ENCODE results near the gene MYO18A. TPM values are rescaled to one million over a fixed set of nuclear protein-coding genes. Genes with fewer than 3 reads are reported as not detected.

MYO18A gene
- total RNA-seq, 1 experiment from 2014 or later, result 37.2 TPM

DNA sequence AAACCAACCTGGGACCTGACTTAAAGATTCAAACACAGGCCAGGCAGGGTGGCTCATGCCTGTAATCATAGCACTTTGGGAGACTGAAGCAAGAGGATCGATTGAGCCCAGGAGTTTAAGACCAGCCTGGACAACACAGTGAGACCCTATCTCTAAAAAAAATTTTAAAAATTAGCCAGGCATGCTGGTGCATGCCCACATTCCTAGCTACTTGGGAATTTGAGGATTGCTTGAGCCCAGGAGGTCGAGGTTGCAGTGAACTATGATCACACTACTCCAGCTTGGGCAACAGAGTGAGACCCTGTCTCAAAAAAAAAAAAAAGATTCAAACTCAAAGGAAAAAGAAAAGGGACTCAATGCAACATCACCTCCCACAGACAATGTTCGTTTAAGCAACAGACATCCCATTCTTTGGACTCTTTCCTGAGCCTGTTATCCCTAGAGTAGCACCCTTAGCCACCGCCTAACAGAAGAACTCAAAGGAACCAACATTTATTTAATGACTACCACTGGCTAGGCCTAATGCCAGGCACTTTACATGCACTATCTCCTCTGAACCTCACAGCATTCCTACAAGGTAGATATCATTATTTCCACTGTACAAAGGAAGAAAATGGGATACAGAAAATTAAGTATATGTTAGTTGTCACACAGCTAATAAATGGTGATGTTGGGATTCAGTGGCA, 12.7 kb downstream of the MYO18A start:
- ATAC-seq (no peak), DNase-seq (ENCODE audit: low read depth, low spot score) (no peak)
- ChIA-PET POLR2A (interaction anchor here (2.0 kb wide), 1 partner anchor 9 kb away, joined by 6 read pairs; no protein-coding TSS in a partner anchor), CTCF (no interaction called here), RAD21 (ENCODE audit: low non-redundant PET in 1 of 2, low total read pairs in 2 of 2, uncharacterized antibody in 2 of 2, unreplicated experiment in 2 of 2) (interaction anchor here in 1 of 2 experiments (0.9 kb wide), 1 partner anchor 18 kb away, joined by 4 read pairs; no protein-coding TSS in a partner anchor)
- Histone ChIP-seq H3K9ac (ENCODE audit: low read length) (no peak overlapping the region), H3K36me3 (ENCODE audit: control insufficient read depth in 1 of 2, insufficient read depth in 2 of 2, low read length in 2 of 2) (peaks cover 9 to 13% of the 10 kb centered on the region in 2 experiments; a peak in 2 of 4 replicates), H3K9me2 (ENCODE audit: insufficient read depth) (no peaks in the 10 kb centered on the region), H3K79me2 (ENCODE audit: insufficient read depth, low read length) (peaks cover 5% of the 10 kb centered on the region; the same call in 1 of the 2 replicates), H3K9me3 (ENCODE audit: control insufficient read depth in 1 of 2, insufficient read depth in 1 of 2, low read depth in 1 of 2, low read length in 2 of 2) (no peaks in the 10 kb centered on the region), H2AFZ (ENCODE audit: low read depth, low read length, poor library complexity, severe bottlenecking) (no peak overlapping the region), H3K27ac (ENCODE audit: low read depth, low read length) (no peak overlapping the region), H3K27me3 (ENCODE audit: insufficient read depth, low read length) (no peaks in the 10 kb centered on the region), H3K4me2 (ENCODE audit: low read length) (no peak overlapping the region), H3K4me1 (ENCODE audit: control insufficient read depth in 1 of 2, insufficient read depth in 2 of 2, low read length in 2 of 2) (peaks cover 3 to 13% of the 10 kb centered on the region in 2 experiments; a peak in 2 of 4 replicates), H3K4me3 (replicated peaks in 1 of 2; ENCODE audit: low read depth in 1 of 2, low read length in 2 of 2) (no peak overlapping the region), H4K20me1 (ENCODE audit: insufficient read depth) (no peaks in the 10 kb centered on the region)
- TF ChIP-seq EGR1 (IDR thresholded peaks at IDR 0.05; ENCODE audit: low read depth) (no peak), EZH2phosphoT487 (IDR thresholded peaks at IDR 0.05; ENCODE audit: borderline replicate concordance) (no peak), FOSL1 (IDR thresholded peaks at IDR 0.05; ENCODE audit: low read depth) (no peak), YY1 (IDR thresholded peaks at IDR 0.05; ENCODE audit: extremely low read depth, insufficient replicate concordance, low read depth, low read length) (no peak), ELF1 (IDR thresholded peaks at IDR 0.05; ENCODE audit: borderline replicate concordance, low read depth) (no peak), POLR2A (IDR thresholded peaks at IDR 0.05; ENCODE audit: borderline replicate concordance, extremely low read depth, insufficient read depth, insufficient read length) (no peak)
- no TSS peak for BruUV-seq (replicated peaks)
- intact Hi-C loops (cut with micrococcal nuclease), result no loop called here

GRCh38 chr17:29166507-29166887, 13.7 kb downstream of the MYO18A start:
- Histone ChIP-seq H3K9me3 (ENCODE audit: control insufficient read depth in 1 of 2, insufficient read depth in 1 of 2, low read depth in 1 of 2, low read length in 2 of 2) (no peaks in the 10 kb centered on the region), H3K4me2 (ENCODE audit: low read length) (no peak overlapping the region), H3K9ac (ENCODE audit: low read length) (no peak overlapping the region), H3K4me3 (replicated peaks in 1 of 2; ENCODE audit: low read depth in 1 of 2, low read length in 2 of 2) (no peak overlapping the region), H3K27me3 (ENCODE audit: insufficient read depth, low read length) (no peaks in the 10 kb centered on the region), H3K9me2 (ENCODE audit: insufficient read depth) (no peaks in the 10 kb centered on the region), H3K4me1 (ENCODE audit: control insufficient read depth in 1 of 2, insufficient read depth in 2 of 2, low read length in 2 of 2) (peaks cover 3 to 13% of the 10 kb centered on the region in 2 experiments; a peak in 2 of 4 replicates), H4K20me1 (ENCODE audit: insufficient read depth) (no peaks in the 10 kb centered on the region), H3K79me2 (ENCODE audit: insufficient read depth, low read length) (peaks cover 3% of the 10 kb centered on the region; the same call in 1 of the 2 replicates), H3K27ac (ENCODE audit: low read depth, low read length) (no peak overlapping the region), H3K36me3 (ENCODE audit: control insufficient read depth in 1 of 2, insufficient read depth in 2 of 2, low read length in 2 of 2) (peaks cover 9 to 13% of the 10 kb centered on the region in 2 experiments; a peak in 2 of 4 replicates), H2AFZ (ENCODE audit: low read depth, low read length, poor library complexity, severe bottlenecking) (no peak overlapping the region)
- TF ChIP-seq SRF (IDR thresholded peaks at IDR 0.05; ENCODE audit: low read depth) (no peak), RAD21 (IDR thresholded peaks at IDR 0.05; ENCODE audit: low read depth) (no peak), SP1 (IDR thresholded peaks at IDR 0.05; ENCODE audit: low read depth) (no peak), EGR1 (IDR thresholded peaks at IDR 0.05; ENCODE audit: low read depth) (no peak), ZBTB33 (IDR thresholded peaks at IDR 0.05; ENCODE audit: extremely low read depth, insufficient replicate concordance, low read length) (no peak)
- TF ChIP-seq, protein P1, sequence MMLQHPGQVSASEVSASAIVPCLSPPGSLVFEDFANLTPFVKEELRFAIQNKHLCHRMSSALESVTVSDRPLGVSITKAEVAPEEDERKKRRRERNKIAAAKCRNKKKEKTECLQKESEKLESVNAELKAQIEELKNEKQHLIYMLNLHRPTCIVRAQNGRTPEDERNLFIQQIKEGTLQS (IDR thresholded peaks at IDR 0.05), result no peak
- CTCF ChIA-PET, result interaction anchor here (1.7 kb wide), 1 partner anchor 9 kb away, joined by 3 read pairs; no protein-coding TSS in a partner anchor
- RAD21 ChIA-PET (ENCODE audit: low non-redundant PET in 1 of 2, low total read pairs in 2 of 2, uncharacterized antibody in 2 of 2, unreplicated experiment in 2 of 2), result no interaction called here
- ATAC-seq (no peak), DNase-seq (ENCODE audit: low read depth, low spot score) (no peak)
- intact Hi-C loops (cut with micrococcal nuclease), result no loop called here
- BruUV-seq (replicated peaks), result TSS peak; percentile 25
- POLR2A ChIA-PET, result interaction anchor here (2.0 kb wide), 1 partner anchor 10 kb away, joined by 6 read pairs; no protein-coding TSS in a partner anchor

Data from HCT116 (cell line).